Astrocyte (in vitro differentiated cells and primary cell): ENCODE results near the gene ANKFY1. TPM values are rescaled to one million over a fixed set of nuclear protein-coding genes. Genes with fewer than 3 reads are reported as not detected.

Experiments used
- DNase-seq: peaks from one replicate; pipeline ENCODE4 v3.0.0-alpha.2; 2010; ENCODE audit warnings: low read depth
- FAIRE-seq: peaks from 2 replicates; lab custom pipeline; 2011; peaks lifted over from hg19 to GRCh38; lab: Jason Lieb, UNC
- H2AFZ ChIP-seq: 2 replicates; pipeline ENCODE4 v1.6.0; 2012; ENCODE audit warnings: low read depth, low read length, inconsistent platforms
- H3K27ac ChIP-seq: 2 replicates; pipeline ENCODE4 v1.5.1; 2011; ENCODE audit warnings: low read depth, low read length, inconsistent platforms
- H3K27me3 ChIP-seq: 2 replicates; pipeline ENCODE4 v1.6.0; 2011; ENCODE audit warnings: low read length, inconsistent platforms; ENCODE audit not compliant: insufficient read depth
- H3K36me3 ChIP-seq: 2 replicates; pipeline ENCODE4 v1.5.1; 2011; ENCODE audit warnings: low read length, inconsistent platforms; ENCODE audit not compliant: insufficient read depth
- H3K4me1 ChIP-seq: 2 replicates; pipeline ENCODE4 v1.5.1; 2011; ENCODE audit warnings: low read length, inconsistent platforms; ENCODE audit not compliant: insufficient read depth
- H3K4me2 ChIP-seq: 2 replicates; pipeline ENCODE4 v1.6.0; 2012; ENCODE audit warnings: low read length, inconsistent platforms
- H3K4me3 ChIP-seq: 2 replicates; pipeline ENCODE4 v1.5.1; 2011; ENCODE audit warnings: low read depth, mild to moderate bottlenecking, low read length, inconsistent platforms; ENCODE audit not compliant: insufficient read depth
- H3K79me2 ChIP-seq: 2 replicates; pipeline ENCODE4 v1.6.0; 2012; ENCODE audit warnings: mild to moderate bottlenecking, low read length, inconsistent platforms; ENCODE audit not compliant: insufficient read depth
- H3K9ac ChIP-seq: 2 replicates; pipeline ENCODE4 v1.6.0; 2012; ENCODE audit warnings: mild to moderate bottlenecking, low read length, inconsistent platforms
- H3K9me3 ChIP-seq: 2 replicates; pipeline ENCODE4 v1.5.1; 2012; ENCODE audit warnings: low read depth, mild to moderate bottlenecking, low read length, inconsistent platforms; ENCODE audit not compliant: insufficient read depth
- H4K20me1 ChIP-seq: 2 replicates; pipeline ENCODE4 v1.6.0; 2012; ENCODE audit warnings: low read length, inconsistent platforms; ENCODE audit not compliant: insufficient read depth
- H3K27ac Mint-ChIP-seq: one replicate; pipeline ENCODE4 v1.8.0; 2021; ENCODE audit warnings: mild to moderate bottlenecking, mixed read lengths; ENCODE audit not compliant: unreplicated experiment
- H3K27me3 Mint-ChIP-seq: one replicate; pipeline ENCODE4 v1.8.0; 2021; ENCODE audit warnings: low read depth, mixed read lengths; ENCODE audit not compliant: unreplicated experiment
- H3K36me3 Mint-ChIP-seq: one replicate; pipeline ENCODE4 v1.8.0; 2021; ENCODE audit warnings: low read depth, mixed read lengths; ENCODE audit not compliant: unreplicated experiment
- H3K4me1 Mint-ChIP-seq: one replicate; pipeline ENCODE4 v1.8.0; 2021; ENCODE audit warnings: low read depth, mixed read lengths; ENCODE audit not compliant: unreplicated experiment
- H3K4me3 Mint-ChIP-seq: one replicate; pipeline ENCODE4 v1.8.0; 2021; ENCODE audit warnings: mild to moderate bottlenecking, moderate library complexity, mixed read lengths; ENCODE audit not compliant: unreplicated experiment
- H3K9me3 Mint-ChIP-seq: one replicate; pipeline ENCODE4 v1.8.0; 2021; ENCODE audit warnings: mild to moderate bottlenecking, mixed read lengths; ENCODE audit not compliant: unreplicated experiment
- CTCF ChIP-seq: IDR thresholded peaks from 2 replicates; pipeline ENCODE4 v1.5.1; 2011; ENCODE audit warnings: low read depth, mild to moderate bottlenecking, inconsistent platforms, low read length, moderate library complexity; ENCODE audit not compliant: insufficient read depth
- EZH2 ChIP-seq: IDR thresholded peaks from 2 replicates; pipeline ENCODE4 v1.6.1; 2012; ENCODE audit warnings: mild to moderate bottlenecking, low read length, inconsistent platforms; ENCODE audit not compliant: insufficient read depth
- total RNA-seq: library from RNA; stranded (reverse); gene quantifications from 2 replicates; pipeline ENCODE4 v1.2.1, GENCODE V29; 2021

Gene ANKFY1
- total RNA-seq, 1 donor from 2014 or later: 52.0 TPM

DNA sequence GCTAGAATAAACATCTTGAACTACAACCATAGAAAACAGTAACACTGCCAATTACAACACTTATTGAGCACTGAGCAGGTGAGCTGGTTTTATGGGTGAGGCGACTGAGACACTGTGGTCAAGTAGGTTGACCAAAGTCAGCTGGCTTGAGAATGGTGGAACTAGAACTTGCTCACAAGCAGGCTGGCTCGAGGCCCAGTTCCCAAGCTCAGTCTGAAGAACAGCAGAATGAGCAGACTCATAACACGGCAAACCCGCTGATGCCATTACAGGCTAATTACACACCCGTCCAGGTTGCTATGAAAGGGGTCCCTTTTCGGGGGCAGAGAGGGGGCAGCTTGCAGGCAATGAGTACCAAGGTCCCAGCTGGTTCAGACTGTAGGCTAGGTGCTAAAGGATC lies 127.4 kb downstream of the ANKFY1 start:
- no peaks in the 10 kb centered on the region for H3K9me3 Mint-ChIP-seq
- FAIRE-seq (no peak), DNase-seq (peak; percentile 67)
- Histone ChIP-seq H2AFZ (no peak overlapping the region), H3K27ac (no peak overlapping the region), H3K9me3 (no peaks in the 10 kb centered on the region), H3K36me3 (no peaks in the 10 kb centered on the region), H3K9ac (no peak overlapping the region), H3K4me1 (peaks cover 3% of the 10 kb centered on the region), H3K4me3 (no peak overlapping the region), H3K4me2 (no peak overlapping the region), H3K27me3 (no peaks in the 10 kb centered on the region), H3K79me2 (peaks cover 94% of the 10 kb centered on the region), H4K20me1 (peaks cover 88% of the 10 kb centered on the region)
- no peak for TF ChIP-seq CTCF
- TF ChIP-seq EZH2: no peak
- no peaks in the 10 kb centered on the region for H3K27me3 Mint-ChIP-seq
- no peak overlapping the region for H3K27ac Mint-ChIP-seq
- peaks cover 5% of the 10 kb centered on the region for H3K36me3 Mint-ChIP-seq
- H3K4me1 Mint-ChIP-seq: peaks cover 12% of the 10 kb centered on the region
- H3K4me3 Mint-ChIP-seq: no peak overlapping the region

DNA sequence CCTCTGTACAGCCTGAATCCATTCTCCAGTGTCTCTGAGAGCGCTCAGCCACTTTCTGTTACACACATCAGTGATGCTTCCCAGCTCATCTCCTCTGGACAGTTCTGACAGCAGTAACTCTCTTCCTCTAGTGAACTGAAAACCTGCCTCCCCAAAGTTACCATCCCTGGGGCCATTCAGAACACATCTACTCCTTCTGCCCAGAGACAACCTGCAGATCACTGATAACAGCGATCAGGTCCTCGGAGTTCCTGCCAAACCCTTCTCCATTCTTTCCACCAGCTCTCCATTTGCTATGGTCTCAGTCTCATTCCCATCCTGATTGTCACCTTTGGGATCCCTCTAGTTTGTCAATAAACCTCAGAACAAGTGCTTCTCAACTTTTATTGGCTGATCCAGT lies 128.3 kb downstream of the ANKFY1 start:
- Histone ChIP-seq H3K27me3 (no peaks in the 10 kb centered on the region), H3K4me3 (no peak overlapping the region), H3K9me3 (no peaks in the 10 kb centered on the region), H3K4me2 (no peak overlapping the region), H3K79me2 (peaks cover 93% of the 10 kb centered on the region), H2AFZ (no peak overlapping the region), H3K27ac (no peak overlapping the region), H3K36me3 (no peaks in the 10 kb centered on the region), H4K20me1 (peaks cover 90% of the 10 kb centered on the region), H3K9ac (no peak overlapping the region), H3K4me1 (no peaks in the 10 kb centered on the region)
- TF ChIP-seq CTCF: no peak
- no peak for TF ChIP-seq EZH2
- H3K27ac Mint-ChIP-seq: no peak overlapping the region
- H3K4me3 Mint-ChIP-seq: no peak overlapping the region
- H3K9me3 Mint-ChIP-seq: no peaks in the 10 kb centered on the region
- FAIRE-seq (no peak), DNase-seq (no peak)
- no peaks in the 10 kb centered on the region for H3K27me3 Mint-ChIP-seq
- H3K4me1 Mint-ChIP-seq: peaks cover 11% of the 10 kb centered on the region
- H3K36me3 Mint-ChIP-seq: peaks cover 5% of the 10 kb centered on the region

DNA sequence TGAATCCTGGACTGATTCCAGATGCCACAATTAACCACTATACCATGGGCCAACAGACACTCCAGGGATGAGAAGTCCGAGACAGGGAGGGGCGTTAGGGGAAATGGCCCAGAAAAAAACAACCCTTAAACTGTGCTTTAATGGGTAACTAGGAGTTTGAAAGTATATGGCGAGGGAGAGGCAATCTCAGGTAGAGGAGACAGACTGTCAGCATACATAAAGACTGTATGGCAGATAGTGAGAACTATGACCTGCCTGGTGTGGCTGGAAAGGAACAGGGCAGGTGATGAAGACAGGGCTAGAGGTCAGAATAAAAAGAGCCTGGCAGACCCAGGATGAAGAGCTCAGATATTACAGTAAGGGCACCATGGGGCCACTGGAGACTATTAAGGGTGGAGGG lies 129.1 kb downstream of the ANKFY1 start:
- H3K27me3 Mint-ChIP-seq: no peaks in the 10 kb centered on the region
- Histone ChIP-seq H4K20me1 (peaks cover 88% of the 10 kb centered on the region), H3K27me3 (no peaks in the 10 kb centered on the region), H3K9me3 (no peaks in the 10 kb centered on the region), H3K4me3 (no peak overlapping the region), H3K9ac (no peak overlapping the region), H3K27ac (no peak overlapping the region), H2AFZ (no peak overlapping the region), H3K4me2 (no peak overlapping the region), H3K79me2 (peaks cover 90% of the 10 kb centered on the region), H3K36me3 (no peaks in the 10 kb centered on the region), H3K4me1 (no peaks in the 10 kb centered on the region)
- TF ChIP-seq CTCF: no peak
- TF ChIP-seq EZH2: no peak
- H3K4me3 Mint-ChIP-seq: no peak overlapping the region
- peaks cover 11% of the 10 kb centered on the region for H3K4me1 Mint-ChIP-seq
- no peaks in the 10 kb centered on the region for H3K9me3 Mint-ChIP-seq
- H3K36me3 Mint-ChIP-seq: peaks cover 5% of the 10 kb centered on the region
- FAIRE-seq: no peak
- H3K27ac Mint-ChIP-seq: peak overlapping the region; percentile 0
- no peak for DNase-seq
